Central memory CD8-positive, alpha-beta T cell (primary cell): ENCODE measurements around the gene CREBBP.
"Not testable (repeated sequence)": the region's sequence is repeated elsewhere in the genome, so short reads cannot be mapped to it uniquely, and the experiment has no call there.

ENCODE experiments used
- ATAC-seq: fragments of 150-1000 bp; cut with Tn5 transposase; replicated peaks from 2 replicates; pipeline ENCODE4 v1.10.0; 2022; ENCODE audit warnings: mild to moderate bottlenecking, moderate FRiP score, moderate number of reproducible peaks; ENCODE audit not compliant: poor library complexity, severe bottlenecking; ENCODE audit errors: extremely low read depth
- DNase-seq, 2 donors: peaks; one replicate each; pipeline ENCODE4 v3.0.0; 2021; ENCODE audit warnings: low spot score in 2 of 2
- H3K27ac Mint-ChIP-seq: one replicate; pipeline ENCODE4 v1.8.0; 2022; ENCODE audit warnings: low read depth, mild to moderate bottlenecking, moderate library complexity, mixed read lengths
- H3K27me3 Mint-ChIP-seq: one replicate; pipeline ENCODE4 v1.8.0; 2022; ENCODE audit warnings: mixed read lengths
- H3K36me3 Mint-ChIP-seq: one replicate; pipeline ENCODE4 v1.8.0; 2022; ENCODE audit warnings: mild to moderate bottlenecking, moderate library complexity, mixed read lengths; ENCODE audit not compliant: insufficient read depth
- H3K4me1 Mint-ChIP-seq: one replicate; pipeline ENCODE4 v1.8.0; 2022; ENCODE audit warnings: mixed read lengths
- H3K4me3 Mint-ChIP-seq: one replicate; pipeline ENCODE4 v1.8.0; 2022; ENCODE audit warnings: mild to moderate bottlenecking, moderate library complexity, mixed read lengths
- H3K9me3 Mint-ChIP-seq: one replicate; pipeline ENCODE4 v1.8.0; 2022; ENCODE audit warnings: mixed read lengths

Gene CREBBP

GRCh38 chr16:3880623-3881498, at the start of gene CREBBP:
Gene CREBBP (minus strand): TSS chr16:3880713. CDS start chr16:3879916, 797 bp downstream.
- DNase-seq (peak; percentile 69 to 84), ATAC-seq (peak; percentile 84)
- no peaks in the 10 kb centered on the region for H3K9me3 Mint-ChIP-seq

GRCh38 chr16:3927147-3927546, 46.6 kb upstream of the CREBBP start:
- not testable (repeated sequence) for ATAC-seq, H3K36me3 Mint-ChIP-seq, DNase-seq, H3K27ac Mint-ChIP-seq, H3K4me3 Mint-ChIP-seq, H3K4me1 Mint-ChIP-seq, H3K9me3 Mint-ChIP-seq, H3K27me3 Mint-ChIP-seq

More at GRCh38 chr16:3880623-3881498, at the start of gene CREBBP:
- Mint-ChIP-seq H3K27me3 (peaks cover 9% of the 10 kb centered on the region), H3K4me1 (peaks cover 44% of the 10 kb centered on the region), H3K36me3 (peaks cover 19% of the 10 kb centered on the region), H3K27ac (peak within 1 kb of the TSS; percentile 85), H3K4me3 (peak within 1 kb of the TSS; percentile 91)

- peaks cover 5% of the 10 kb centered on the region for H3K36me3 Mint-ChIP-seq
- DNase-seq = no peak
These were observed 44.2 kb upstream of the CREBBP start for GRCh38 chr16:3924763-3925162.

GRCh38 chr16:3922241-3922640, 41.7 kb upstream of the CREBBP start:
- H3K9me3 Mint-ChIP-seq = peaks cover 9% of the 10 kb centered on the region
- H3K27ac Mint-ChIP-seq = no peak overlapping the region
- no peak for DNase-seq
- ATAC-seq = no peak
- H3K36me3 Mint-ChIP-seq = peaks cover 5% of the 10 kb centered on the region
- H3K4me1 Mint-ChIP-seq = no peaks in the 10 kb centered on the region
- H3K27me3 Mint-ChIP-seq = peaks cover 45% of the 10 kb centered on the region
- H3K4me3 Mint-ChIP-seq = no peak overlapping the region

More at GRCh38 chr16:3924763-3925162, 44.2 kb upstream of the CREBBP start:
- Mint-ChIP-seq H3K27ac (no peak overlapping the region), H3K27me3 (peaks cover 31% of the 10 kb centered on the region), H3K4me3 (no peak overlapping the region), H3K4me1 (no peaks in the 10 kb centered on the region), H3K9me3 (no peaks in the 10 kb centered on the region)
- ATAC-seq = no peak

- ATAC-seq (no peak), DNase-seq (no peak)
- Mint-ChIP-seq H3K27me3 (peaks cover 52% of the 10 kb centered on the region), H3K9me3 (peaks cover 9% of the 10 kb centered on the region), H3K36me3 (peaks cover 5% of the 10 kb centered on the region), H3K4me1 (no peaks in the 10 kb centered on the region), H3K4me3 (no peak overlapping the region), H3K27ac (no peak overlapping the region)
These were observed 39.7 kb upstream of the CREBBP start for GRCh38 chr16:3920206-3920605.

GRCh38 chr16:3919413-3919812, 38.9 kb upstream of the CREBBP start:
- Mint-ChIP-seq H3K9me3 (peaks cover 9% of the 10 kb centered on the region), H3K4me3 (no peak overlapping the region), H3K27ac (no peak overlapping the region), H3K27me3 (peaks cover 56% of the 10 kb centered on the region), H3K36me3 (peaks cover 5% of the 10 kb centered on the region), H3K4me1 (no peaks in the 10 kb centered on the region)
- DNase-seq = no peak
- no peak for ATAC-seq

GRCh38 chr16:3915426-3916260, 35.1 kb upstream of the CREBBP start:
- no peaks in the 10 kb centered on the region for H3K4me1 Mint-ChIP-seq
- no peak overlapping the region for H3K4me3 Mint-ChIP-seq
- H3K9me3 Mint-ChIP-seq = peaks cover 9% of the 10 kb centered on the region
- H3K27me3 Mint-ChIP-seq = peaks cover 32% of the 10 kb centered on the region
- peaks cover 1% of the 10 kb centered on the region for H3K36me3 Mint-ChIP-seq
- DNase-seq = no peak
- no peak overlapping the region for H3K27ac Mint-ChIP-seq
- no peak for ATAC-seq

- Mint-ChIP-seq H3K27me3 (peaks cover 10% of the 10 kb centered on the region), H3K9me3 (no peaks in the 10 kb centered on the region), H3K27ac (no peak overlapping the region), H3K4me3 (no peak overlapping the region), H3K4me1 (no peaks in the 10 kb centered on the region), H3K36me3 (no peaks in the 10 kb centered on the region)
- ATAC-seq (no peak), DNase-seq (no peak)
These were observed 32.4 kb upstream of the CREBBP start for GRCh38 chr16:3912897-3913296.

- H3K27me3 Mint-ChIP-seq = peaks cover 10% of the 10 kb centered on the region
- DNase-seq = no peak
- H3K4me1 Mint-ChIP-seq = no peaks in the 10 kb centered on the region
- no peak for ATAC-seq
- H3K27ac Mint-ChIP-seq = no peak overlapping the region
- no peak overlapping the region for H3K4me3 Mint-ChIP-seq
- no peaks in the 10 kb centered on the region for H3K9me3 Mint-ChIP-seq
- no peaks in the 10 kb centered on the region for H3K36me3 Mint-ChIP-seq
These were observed 31.9 kb upstream of the CREBBP start for GRCh38 chr16:3912373-3912772.

GRCh38 chr16:3911741-3912140, 31.2 kb upstream of the CREBBP start:
- H3K27me3 Mint-ChIP-seq = peaks cover 10% of the 10 kb centered on the region
- H3K27ac Mint-ChIP-seq, H3K4me3 Mint-ChIP-seq, H3K36me3 Mint-ChIP-seq, H3K9me3 Mint-ChIP-seq, H3K4me1 Mint-ChIP-seq, ATAC-seq, DNase-seq: not testable (repeated sequence)

- Mint-ChIP-seq H3K4me1 (no peaks in the 10 kb centered on the region), H3K36me3 (no peaks in the 10 kb centered on the region), H3K4me3 (no peak overlapping the region), H3K9me3 (no peaks in the 10 kb centered on the region), H3K27ac (no peak overlapping the region), H3K27me3 (peaks cover 1% of the 10 kb centered on the region)
- no peak for DNase-seq
- ATAC-seq = no peak
These were observed 29.5 kb upstream of the CREBBP start for GRCh38 chr16:3909791-3910583.

- H3K27ac Mint-ChIP-seq = no peak overlapping the region
- no peak for DNase-seq
- no peak for ATAC-seq
- H3K4me3 Mint-ChIP-seq = no peak overlapping the region
- H3K4me1 Mint-ChIP-seq = no peaks in the 10 kb centered on the region
- H3K9me3 Mint-ChIP-seq = no peaks in the 10 kb centered on the region
- no peaks in the 10 kb centered on the region for H3K27me3 Mint-ChIP-seq
- H3K36me3 Mint-ChIP-seq = no peaks in the 10 kb centered on the region
These were observed 28.5 kb upstream of the CREBBP start for GRCh38 chr16:3908951-3909437.
